Left lung (tissue), 10 donors: Measurements from ENCODE around the gene PTPRB. TPM values are rescaled to one million over a fixed set of nuclear protein-coding genes. Genes with fewer than 3 reads are reported as not detected.

ENCODE experiments used
- ATAC-seq: fragments of 200-7000 bp; cut with Tn5 transposase; one replicate; pipeline ENCODE4 v1.9.1; 2020; ENCODE audit warnings: moderate library complexity
- DNase-seq, 4 donors: peaks; one replicate each; pipeline ENCODE4 v3.0.0-alpha.2; 2013 to 2020
- H3K27ac ChIP-seq, 2 donors: fragments of 200-600 bp; sonication (generic) in 1 of 2; one replicate each; pipeline versions ENCODE4 v1.5.0 to v1.8.0; 2020 to 2021
- H3K27me3 ChIP-seq, 2 donors: fragments of 200-600 bp; sonication (generic) in 1 of 2; one replicate each; pipeline versions ENCODE4 v1.5.0 to v1.8.0; 2020 to 2021
- H3K36me3 ChIP-seq, 2 donors: fragments of 200-600 bp; sonication (generic) in 1 of 2; one replicate each; pipeline versions ENCODE4 v1.5.0 to v1.8.0; 2020 to 2021
- H3K4me1 ChIP-seq, 2 donors: fragments of 200-600 bp; one replicate each; pipeline ENCODE4 v1.8.0; 2021
- H3K4me3 ChIP-seq, 2 donors: fragments of 200-600 bp; sonication (generic) in 1 of 2; one replicate each; pipeline versions ENCODE4 v1.5.0 to v1.8.0; 2020 to 2021; ENCODE audit warnings: mild to moderate bottlenecking in 1 of 2
- H3K9me3 ChIP-seq, 2 donors: fragments of 200-600 bp; sonication (generic) in 1 of 2; one replicate each; pipeline versions ENCODE4 v1.5.0 to v1.8.0; 2020 to 2021
- intact Hi-C, 2 donors: fragments of 100-400 bp; cut with DNase I; formaldehyde crosslinking; loops; one replicate each; pipeline versions ENCODE4 v1.11.2 to v1.14.2; 2022
- polyA plus RNA-seq, 6 donors: library from polyadenylated mRNA; unstranded; fragments of 120-200 nt; gene quantifications; one replicate each; pipeline ENCODE4 v1.2.1, GENCODE V29; 2013; ENCODE audit not compliant: insufficient read length in 6 of 6
- total RNA-seq, 2 donors: library from RNA; stranded (reverse); fragmentation: NEBNext Ultra II Directional; extraction: Animal tissue kit (Norgen Biotek cat#: 25700); gene quantifications; one replicate each; pipeline ENCODE4 v1.2.1, GENCODE V29; 2021
- TF ChIP-seq, protein P1 (sequence below), 2 donors: fragments of 200-600 bp; sonication (generic) in 1 of 2; IDR thresholded peaks; one replicate each; pipeline versions ENCODE4 v1.5.0 to v1.8.0; 2021; ENCODE audit warnings: antibody characterized with exemption in 2 of 2
- donor health status: DM: no; HTN: yes; CAD: no.
- donor health status: DM: no; HTN: no; CAD: no.

PTPRB gene
- total and polyA plus RNA-seq, 8 donors: 34.6 to 83.2 (median 38.4) TPM

DNA sequence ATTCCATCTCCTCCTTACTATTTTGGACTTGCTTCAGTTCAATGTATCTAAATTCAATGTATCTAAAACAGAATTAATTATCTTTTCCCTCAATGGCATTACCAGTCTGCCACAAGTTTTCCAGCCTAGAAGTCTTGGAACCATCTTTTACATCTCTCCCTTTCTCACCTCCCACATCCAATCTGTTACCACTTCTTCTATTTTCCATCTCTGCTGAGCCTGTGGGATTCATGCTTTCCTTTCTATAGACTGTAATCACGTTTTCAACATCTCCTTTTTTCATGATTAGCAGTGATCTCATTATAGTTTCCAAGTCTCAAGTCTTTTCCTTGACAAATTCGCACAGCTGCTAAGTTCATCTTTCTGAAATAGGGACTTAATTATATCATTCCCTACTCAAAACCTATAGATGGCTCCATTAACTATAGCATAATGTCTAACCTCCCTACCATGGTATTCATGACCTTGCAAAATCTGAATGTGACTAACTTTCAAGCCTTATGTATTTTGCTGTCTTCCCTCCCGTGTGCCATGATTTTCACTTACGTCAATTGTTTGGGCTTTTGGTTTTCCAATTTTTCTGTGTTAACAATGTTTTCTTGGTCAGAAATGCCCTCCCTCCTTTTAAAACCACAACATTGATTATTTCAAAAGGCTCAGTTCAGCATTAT, 20.5 kb upstream of the PTPRB start:
- DNase-seq (no peak), ATAC-seq (no peak)
- no peaks in the 10 kb centered on the region for H3K4me1 ChIP-seq
- no peaks in the 10 kb centered on the region for H3K9me3 ChIP-seq
- intact Hi-C loops: no loop called here
- H3K27me3 ChIP-seq: no peaks in the 10 kb centered on the region
- TF ChIP-seq, protein P1, sequence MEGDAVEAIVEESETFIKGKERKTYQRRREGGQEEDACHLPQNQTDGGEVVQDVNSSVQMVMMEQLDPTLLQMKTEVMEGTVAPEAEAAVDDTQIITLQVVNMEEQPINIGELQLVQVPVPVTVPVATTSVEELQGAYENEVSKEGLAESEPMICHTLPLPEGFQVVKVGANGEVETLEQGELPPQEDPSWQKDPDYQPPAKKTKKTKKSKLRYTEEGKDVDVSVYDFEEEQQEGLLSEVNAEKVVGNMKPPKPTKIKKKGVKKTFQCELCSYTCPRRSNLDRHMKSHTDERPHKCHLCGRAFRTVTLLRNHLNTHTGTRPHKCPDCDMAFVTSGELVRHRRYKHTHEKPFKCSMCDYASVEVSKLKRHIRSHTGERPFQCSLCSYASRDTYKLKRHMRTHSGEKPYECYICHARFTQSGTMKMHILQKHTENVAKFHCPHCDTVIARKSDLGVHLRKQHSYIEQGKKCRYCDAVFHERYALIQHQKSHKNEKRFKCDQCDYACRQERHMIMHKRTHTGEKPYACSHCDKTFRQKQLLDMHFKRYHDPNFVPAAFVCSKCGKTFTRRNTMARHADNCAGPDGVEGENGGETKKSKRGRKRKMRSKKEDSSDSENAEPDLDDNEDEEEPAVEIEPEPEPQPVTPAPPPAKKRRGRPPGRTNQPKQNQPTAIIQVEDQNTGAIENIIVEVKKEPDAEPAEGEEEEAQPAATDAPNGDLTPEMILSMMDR (IDR thresholded peaks at IDR 0.05): no peak
- H3K27ac ChIP-seq: no peak overlapping the region
- no peaks in the 10 kb centered on the region for H3K36me3 ChIP-seq
- no peak overlapping the region for H3K4me3 ChIP-seq

DNA sequence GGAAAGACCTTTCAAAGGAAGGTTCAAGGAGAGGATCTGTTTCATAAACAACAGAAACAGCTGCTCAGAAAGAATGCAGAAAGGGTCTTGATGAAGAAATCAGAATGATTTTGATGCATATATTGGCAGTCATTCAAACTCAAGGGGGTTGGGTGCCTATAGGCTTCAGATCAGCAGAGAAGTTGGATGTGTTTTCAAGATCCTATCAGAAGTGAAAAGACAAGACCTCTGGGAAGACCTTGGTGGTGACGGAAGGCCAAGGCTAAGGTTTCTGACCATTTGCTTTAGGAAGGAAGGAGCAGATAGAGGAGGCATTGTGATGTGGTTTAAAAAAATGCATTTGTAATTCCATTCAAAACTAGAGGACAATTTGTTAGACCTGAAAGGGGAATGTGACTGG, 15.2 kb upstream of the PTPRB start:
- no peak for DNase-seq
- no peak overlapping the region for H3K27ac ChIP-seq
- no peak for ATAC-seq
- intact Hi-C loops: no loop called here
- H3K27me3 ChIP-seq: no peaks in the 10 kb centered on the region
- H3K9me3 ChIP-seq: no peaks in the 10 kb centered on the region
- H3K4me3 ChIP-seq: no peak overlapping the region
- no peaks in the 10 kb centered on the region for H3K4me1 ChIP-seq
- no peaks in the 10 kb centered on the region for H3K36me3 ChIP-seq
- TF ChIP-seq, protein P1 (IDR thresholded peaks at IDR 0.05): no peak

DNA sequence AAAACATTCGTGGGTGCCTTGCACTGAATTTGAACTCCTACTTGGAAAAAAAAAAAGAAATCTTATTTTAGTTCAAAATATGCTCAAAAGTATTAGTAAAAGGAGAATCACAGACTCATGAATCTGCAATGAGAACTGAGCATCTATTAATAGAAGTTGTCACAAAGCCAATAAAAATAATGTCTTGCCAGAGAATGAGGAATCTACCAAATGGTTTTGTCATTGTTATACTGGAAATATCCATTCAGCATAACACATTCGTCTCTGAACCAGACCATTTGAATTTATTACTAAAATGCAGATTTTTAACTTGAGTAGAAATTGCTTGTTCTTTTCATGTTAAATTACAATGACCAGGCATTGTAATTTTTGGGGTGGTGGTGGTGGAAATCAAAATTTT, 11.6 kb upstream of the PTPRB start:
- no peak overlapping the region for H3K4me3 ChIP-seq
- no peaks in the 10 kb centered on the region for H3K9me3 ChIP-seq
- TF ChIP-seq, protein P1 (IDR thresholded peaks at IDR 0.05): no peak
- H3K36me3 ChIP-seq: no peaks in the 10 kb centered on the region
- peaks cover 5 to 9% of the 10 kb centered on the region in 2 donors for H3K4me1 ChIP-seq
- no peak for ATAC-seq
- no peak overlapping the region for H3K27ac ChIP-seq
- no peak for DNase-seq
- intact Hi-C loops: no loop called here
- H3K27me3 ChIP-seq: no peaks in the 10 kb centered on the region

DNA sequence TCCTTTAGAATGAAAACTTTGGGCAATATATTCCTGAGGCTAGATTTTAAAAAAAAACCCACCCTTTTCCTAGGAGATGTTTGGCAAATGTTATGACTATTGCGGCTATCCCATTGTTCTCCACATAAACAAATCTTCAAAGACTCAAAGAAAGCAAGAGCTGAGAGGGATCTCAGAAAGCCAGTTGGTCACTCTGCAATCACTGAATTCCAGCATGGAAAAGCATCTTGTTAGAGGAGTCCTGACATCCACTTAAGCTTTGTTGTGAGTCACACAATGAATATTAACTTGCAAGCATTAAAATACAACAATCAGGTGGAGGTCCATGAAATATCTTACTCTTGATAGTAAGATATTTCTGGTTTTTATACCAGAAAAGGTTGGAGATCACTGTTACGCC, 11.0 kb upstream of the PTPRB start:
- no peak overlapping the region for H3K4me3 ChIP-seq
- intact Hi-C loops: no loop called here
- TF ChIP-seq, protein P1 (IDR thresholded peaks at IDR 0.05): no peak

DNA sequence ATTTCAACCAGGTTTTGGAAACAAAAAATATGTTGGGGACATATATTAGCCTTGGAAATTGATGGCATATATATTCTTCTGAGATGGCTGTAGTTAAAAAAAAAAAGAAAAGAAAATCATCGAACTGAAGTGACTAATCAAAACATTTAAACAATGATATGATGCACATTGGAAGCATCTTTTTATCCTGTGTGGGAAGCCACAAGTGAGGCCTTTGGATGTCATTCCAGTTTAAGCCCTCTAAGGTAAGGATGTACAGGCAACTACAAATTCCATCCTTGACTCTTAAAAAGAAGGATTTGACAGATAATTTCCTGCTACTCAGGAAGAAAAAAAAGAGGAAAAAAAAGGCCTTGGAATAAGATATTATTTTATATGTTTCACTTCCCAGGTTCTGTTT, 9.6 kb upstream of the PTPRB start:
- TF ChIP-seq, protein P1 (IDR thresholded peaks at IDR 0.05): no peak
- Histone ChIP-seq H3K4me1 (peaks cover 5 to 9% of the 10 kb centered on the region in 2 donors), H3K36me3 (no peaks in the 10 kb centered on the region), H3K4me3 (no peak overlapping the region), H3K9me3 (no peaks in the 10 kb centered on the region), H3K27ac (no peak overlapping the region), H3K27me3 (no peaks in the 10 kb centered on the region)
- intact Hi-C loops: no loop called here
- DNase-seq (no peak), ATAC-seq (no peak)

More for the DNA sequence above, 11.0 kb upstream of the PTPRB start:
- Histone ChIP-seq H3K27me3 (no peaks in the 10 kb centered on the region), H3K36me3 (no peaks in the 10 kb centered on the region), H3K4me1 (peaks cover 5 to 9% of the 10 kb centered on the region in 2 donors), H3K27ac (no peak overlapping the region), H3K9me3 (no peaks in the 10 kb centered on the region)
- DNase-seq (no peak), ATAC-seq (no peak)
